ENCODE measurements around the gene TTLL10. TPM values are rescaled to one million over a fixed set of nuclear protein-coding genes. Genes with fewer than 3 reads are reported as not detected.
A peak's percentile ranks its signal among the peaks of the same experiment; 100 is the strongest.

Gene TTLL10
- total and polyA plus RNA-seq, 2 of the 4 experiments (the other 2 are of a cell fraction), result not detected

DNA sequence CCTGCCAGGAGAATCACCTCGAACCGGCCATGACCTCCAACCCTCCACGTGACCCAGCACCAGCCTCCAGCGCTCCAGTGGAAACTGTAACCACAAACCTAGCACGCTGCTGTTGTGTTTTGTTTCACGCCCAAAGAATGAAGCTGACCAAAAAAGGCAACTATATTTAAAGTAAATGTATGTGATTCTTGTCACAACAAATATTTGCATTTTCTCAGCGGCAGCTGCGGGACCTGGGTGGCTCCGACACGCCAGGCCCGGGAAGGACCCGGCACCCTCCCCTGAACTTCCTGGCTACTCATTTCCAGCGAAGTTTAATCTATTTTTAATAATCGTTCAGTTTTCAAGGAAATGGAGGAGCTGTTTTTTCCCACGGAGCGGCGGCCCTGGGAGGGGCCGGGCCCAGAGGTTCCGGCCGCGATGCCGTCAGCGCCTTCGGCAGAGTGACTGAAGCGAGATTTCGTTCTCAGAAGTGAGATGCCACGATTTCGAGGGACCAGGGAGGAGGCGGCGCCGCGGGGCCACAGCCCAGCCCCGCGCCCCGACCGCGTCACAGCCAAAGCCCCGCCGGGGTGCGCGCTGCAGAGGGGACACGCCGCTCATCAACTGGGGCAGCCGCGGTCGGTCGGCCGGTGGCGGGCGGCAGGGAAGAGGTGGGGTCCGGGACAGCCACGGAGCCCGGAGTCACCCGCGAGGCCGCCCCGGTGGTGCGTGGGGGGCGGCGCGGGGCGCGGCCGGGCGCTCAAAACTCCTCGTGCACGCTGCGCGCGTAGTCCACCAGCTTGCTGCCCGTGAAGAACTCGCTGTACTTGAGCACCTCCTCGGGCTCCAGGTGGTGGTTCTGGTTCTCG lies 43.3 kb downstream of the TTLL10 start:
- H4K91ac ChIP-seq (ENCODE audit: insufficient read depth, low read depth, low read length), result no peak overlapping the region
- no peak overlapping the region for H3K27ac ChIP-seq (ENCODE audit: insufficient read depth, low read length)
- no peak for TF ChIP-seq MAFK (IDR thresholded peaks at IDR 0.05; ENCODE audit: low read depth, low read length)
- TF ChIP-seq RCOR1 (IDR thresholded peaks at IDR 0.05; ENCODE audit: insufficient replicate concordance, low read length), result no peak
- no peak for TF ChIP-seq RAD21 (IDR thresholded peaks at IDR 0.05; ENCODE audit: low read length)
- TF ChIP-seq NFE2L2 (IDR thresholded peaks at IDR 0.05; ENCODE audit: low read depth, low read length), result no peak
- no peak for TF ChIP-seq FOS (IDR thresholded peaks at IDR 0.05; ENCODE audit: low read depth, low read length)
- no peak for TF ChIP-seq RFX5 (IDR thresholded peaks at IDR 0.05; ENCODE audit: low read depth, low read length)
- TF ChIP-seq MAZ (IDR thresholded peaks at IDR 0.05; ENCODE audit: borderline replicate concordance, low read depth, low read length), result no peak
- TF ChIP-seq, protein P1, sequence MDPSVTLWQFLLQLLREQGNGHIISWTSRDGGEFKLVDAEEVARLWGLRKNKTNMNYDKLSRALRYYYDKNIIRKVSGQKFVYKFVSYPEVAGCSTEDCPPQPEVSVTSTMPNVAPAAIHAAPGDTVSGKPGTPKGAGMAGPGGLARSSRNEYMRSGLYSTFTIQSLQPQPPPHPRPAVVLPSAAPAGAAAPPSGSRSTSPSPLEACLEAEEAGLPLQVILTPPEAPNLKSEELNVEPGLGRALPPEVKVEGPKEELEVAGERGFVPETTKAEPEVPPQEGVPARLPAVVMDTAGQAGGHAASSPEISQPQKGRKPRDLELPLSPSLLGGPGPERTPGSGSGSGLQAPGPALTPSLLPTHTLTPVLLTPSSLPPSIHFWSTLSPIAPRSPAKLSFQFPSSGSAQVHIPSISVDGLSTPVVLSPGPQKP (IDR thresholded peaks at IDR 0.05; ENCODE audit: borderline replicate concordance, low read depth, low read length), result no peak
- H2AK9ac ChIP-seq (replicated peaks; ENCODE audit: low read depth, low read length, poor library complexity), result peak overlapping the region; percentile 37
- no peaks in the 10 kb centered on the region; the same call in 1 of the 2 replicates for H3K9me1 ChIP-seq (ENCODE audit: insufficient read depth, low read length)
- intact Hi-C loops (cut with micrococcal nuclease), result no loop called here
- H3K9me3 ChIP-seq (ENCODE audit: control insufficient read depth, insufficient read depth, low read length), result no peaks in the 10 kb centered on the region
- no peak overlapping the region for H2BK5ac ChIP-seq (ENCODE audit: low read depth, low read length, poor library complexity, severe bottlenecking)
- WGBS, 2 experiments (ENCODE audit: extremely low coverage in 2 of 2, insufficient read length in 1 of 2), result 94% methylated on average over 53 of the region's 74 CpGs; no CpG with 5 or more reads in 1 of the 2 experiments
- in situ Hi-C loops (cut with MboI; ENCODE audit: low sequenced_read_pairs), result no loop called here
- H2AK5ac ChIP-seq (ENCODE audit: low read depth, low read length), result no peak overlapping the region
- no peak overlapping the region for H4K5ac ChIP-seq (ENCODE audit: low read depth, low read length)
- H2BK15ac ChIP-seq (ENCODE audit: low read depth, low read length), result no peak overlapping the region
- DNase-seq, result no peak
- H3K36me3 ChIP-seq (ENCODE audit: control insufficient read depth, insufficient read depth, low read length), result peaks cover 47% of the 10 kb centered on the region
- no peaks in the 10 kb centered on the region for H3K27me3 ChIP-seq (ENCODE audit: control insufficient read depth, insufficient read depth, low read length)
- no peak overlapping the region for H3K14ac ChIP-seq (replicated peaks; ENCODE audit: low read depth, low read length)
- no peaks in the 10 kb centered on the region for H3K4me1 ChIP-seq (ENCODE audit: control insufficient read depth, insufficient read depth, low read length)
- H2BK20ac ChIP-seq (ENCODE audit: low read depth, low read length), result no peak overlapping the region
- BruUV-seq (replicated peaks), result TSS peak; percentile 98
- ChIA-PET CTCF (no interaction called here), POLR2A (ENCODE audit: unreplicated experiment) (no interaction called here)
- H4K20me1 ChIP-seq (ENCODE audit: insufficient read depth, low read length), result peaks cover 13% of the 10 kb centered on the region
- no peak overlapping the region for H2AFZ ChIP-seq (replicated peaks; ENCODE audit: low read length, poor library complexity)
- H3K23ac ChIP-seq (ENCODE audit: low read depth, low read length), result no peak overlapping the region
- dilution Hi-C loops (cut with HindIII; ENCODE audit: low sequenced_read_pairs, unreplicated experiment), result no loop called here
- no peak overlapping the region for H3K4ac ChIP-seq (ENCODE audit: low read depth, low read length)
- H3K9ac ChIP-seq (ENCODE audit: low read depth, low read length), result no peak overlapping the region
- no peak for ATAC-seq (ENCODE audit: low read depth)
- no peak overlapping the region for H3K4me2 ChIP-seq (ENCODE audit: low read depth, low read length)
- peaks cover 4 to 13% of the 10 kb centered on the region in 2 experiments; a peak in 2 of 4 replicates for H3K79me1 ChIP-seq (ENCODE audit: low read depth in 1 of 2, low read length in 2 of 2)
- no peak overlapping the region for H2BK120ac ChIP-seq (ENCODE audit: low read depth, low read length)
- H3K18ac ChIP-seq (ENCODE audit: low read depth, low read length), result no peak overlapping the region
- H4K8ac ChIP-seq (ENCODE audit: low read depth in 2 of 2, low read length in 2 of 2), result no peak overlapping the region
- H3K56ac ChIP-seq (ENCODE audit: extremely low read depth, insufficient read depth, low read length), result no peak overlapping the region
- no peak overlapping the region for H3K4me3 ChIP-seq (ENCODE audit: insufficient read depth, low read depth, low read length)
